Measurements from ENCODE around the gene ITGB1BP1. TPM values are rescaled to one million over a fixed set of nuclear protein-coding genes. Genes with fewer than 3 reads are reported as not detected.

Gene ITGB1BP1
- total RNA-seq, 4 donors from 2014 or later, result 32.0 to 106 (median 45.1) TPM

- H3K36me3 ChIP-seq, result no peaks in the 10 kb centered on the region
- H3K4me1 ChIP-seq, result no peaks in the 10 kb centered on the region
- H3K4me3 ChIP-seq, result no peak overlapping the region
- DNase-seq, result no peak
- TF ChIP-seq POLR2A (IDR thresholded peaks at IDR 0.05) (no peak), CTCF (IDR thresholded peaks at IDR 0.05) (no peak)
- no peaks in the 10 kb centered on the region for H3K9me3 ChIP-seq
- H3K27me3 ChIP-seq, result no peaks in the 10 kb centered on the region
- intact Hi-C loops (cut with DNase I; ENCODE audit: low total_unique reads), result no loop called here
- H3K27ac ChIP-seq, result no peak overlapping the region
These were observed 16.9 kb upstream of the ITGB1BP1 start for GRCh38 chr2:9440058-9440727.

- no peaks in the 10 kb centered on the region for H3K4me1 ChIP-seq
- intact Hi-C loops (cut with DNase I; ENCODE audit: low total_unique reads), result no loop called here
- H3K27me3 ChIP-seq, result no peaks in the 10 kb centered on the region
- DNase-seq, result no peak
- TF ChIP-seq CTCF (IDR thresholded peaks at IDR 0.05) (no peak), POLR2A (IDR thresholded peaks at IDR 0.05) (no peak)
- H3K36me3 ChIP-seq, result no peaks in the 10 kb centered on the region
- H3K9me3 ChIP-seq, result no peaks in the 10 kb centered on the region
- H3K27ac ChIP-seq, result no peak overlapping the region
- H3K4me3 ChIP-seq, result no peak overlapping the region
These were observed 16.2 kb upstream of the ITGB1BP1 start for GRCh38 chr2:9439536-9439935.

- no peaks in the 10 kb centered on the region for H3K4me1 ChIP-seq
- H3K27me3 ChIP-seq, result no peaks in the 10 kb centered on the region
- no peaks in the 10 kb centered on the region for H3K36me3 ChIP-seq
- TF ChIP-seq CTCF (IDR thresholded peaks at IDR 0.05), result no peak
- TF ChIP-seq POLR2A (IDR thresholded peaks at IDR 0.05), result no peak
- H3K9me3 ChIP-seq, result no peaks in the 10 kb centered on the region
- no peak overlapping the region for H3K27ac ChIP-seq
- H3K4me3 ChIP-seq, result no peak overlapping the region
- intact Hi-C loops (cut with DNase I; ENCODE audit: low total_unique reads), result no loop called here
- DNase-seq, result no peak
These were observed 11.2 kb upstream of the ITGB1BP1 start for GRCh38 chr2:9434489-9434888.

- no peaks in the 10 kb centered on the region for H3K9me3 ChIP-seq
- TF ChIP-seq POLR2A (IDR thresholded peaks at IDR 0.05), result no peak
- TF ChIP-seq CTCF (IDR thresholded peaks at IDR 0.05), result no peak
- H3K27me3 ChIP-seq, result no peaks in the 10 kb centered on the region
- no peaks in the 10 kb centered on the region for H3K36me3 ChIP-seq
- H3K4me1 ChIP-seq, result no peaks in the 10 kb centered on the region
- H3K27ac ChIP-seq, result no peak overlapping the region
- DNase-seq, result no peak
- no peak overlapping the region for H3K4me3 ChIP-seq
- intact Hi-C loops (cut with DNase I; ENCODE audit: low total_unique reads), result no loop called here
These were observed 7.3 kb upstream of the ITGB1BP1 start for GRCh38 chr2:9430316-9431293.
